Activated CD8-positive, alpha-beta memory T cell treated with anti-CD3 and anti-CD28 coated beads, Interleukin-2, amount 50 U/mL, for 48 hours (primary cell): Measurements from ENCODE around the gene CRLF3.
"Not testable (repeated sequence)": the region's sequence is repeated elsewhere in the genome, so short reads cannot be mapped to it uniquely, and the experiment has no call there.

Experiments used
- DNase-seq: peaks from one replicate; pipeline ENCODE4 v3.0.0-alpha.2; 2020

CRLF3 gene

GRCh38 chr17:30812218-30813177 is 12.0 kb downstream of the CRLF3 start:
- DNase-seq: no peak

- DNase-seq: no peak
Measured at GRCh38 chr17:30809867-30810266, 14.6 kb downstream of the CRLF3 start.

GRCh38 chr17:30808785-30809286 is 15.7 kb downstream of the CRLF3 start:
- DNase-seq: no peak

- no peak for DNase-seq
Measured at GRCh38 chr17:30807896-30808295, 16.6 kb downstream of the CRLF3 start.

GRCh38 chr17:30805944-30806456 is 18.5 kb downstream of the CRLF3 start:
- no peak for DNase-seq

GRCh38 chr17:30801671-30802070 is 22.8 kb downstream of the CRLF3 start:
- DNase-seq: no peak

- DNase-seq: no peak
Measured at GRCh38 chr17:30796016-30796415, 28.5 kb downstream of the CRLF3 start.

- DNase-seq: no peak
Measured at GRCh38 chr17:30794372-30794771, 30.1 kb downstream of the CRLF3 start.

GRCh38 chr17:30793282-30793977 is 31.1 kb downstream of the CRLF3 start:
- no peak for DNase-seq

- no peak for DNase-seq
Measured at GRCh38 chr17:30790279-30790678, 34.2 kb downstream of the CRLF3 start.

- DNase-seq: no peak
Measured at GRCh38 chr17:30788918-30789317, 35.6 kb downstream of the CRLF3 start.

- DNase-seq: no peak
Measured at GRCh38 chr17:30782206-30782605, 42.3 kb downstream of the CRLF3 start.

- DNase-seq: no peak
Measured at GRCh38 chr17:30780343-30780742, 44.1 kb downstream of the CRLF3 start.

- not testable (repeated sequence) for DNase-seq
Measured at GRCh38 chr17:30768771-30769170, 55.7 kb downstream of the CRLF3 start.

- DNase-seq: not testable (repeated sequence)
Measured at GRCh38 chr17:30767641-30768404, 56.7 kb downstream of the CRLF3 start.

GRCh38 chr17:30761060-30761459 is 63.4 kb downstream of the CRLF3 start:
- no peak for DNase-seq

GRCh38 chr17:30753291-30753690 is 71.2 kb downstream of the CRLF3 start:
- DNase-seq: not testable (repeated sequence)

GRCh38 chr17:30750982-30751381 is 73.5 kb downstream of the CRLF3 start:
- DNase-seq: not testable (repeated sequence)

GRCh38 chr17:30747621-30748020 is 76.9 kb downstream of the CRLF3 start:
- DNase-seq: not testable (repeated sequence)

- DNase-seq: not testable (repeated sequence)
Measured at GRCh38 chr17:30742669-30743068, 81.8 kb downstream of the CRLF3 start.

- DNase-seq: peak; percentile 41
Measured at GRCh38 chr17:30736371-30736770, 88.1 kb downstream of the CRLF3 start.

GRCh38 chr17:30735644-30736043 is 88.8 kb downstream of the CRLF3 start:
- DNase-seq: peak; percentile 35

- peak; percentile 29 for DNase-seq
Measured at GRCh38 chr17:30735206-30735605, 89.3 kb downstream of the CRLF3 start.
